Spleen (tissue), 11 donors: ENCODE data around the gene ZNF789. TPM values are rescaled to one million over a fixed set of nuclear protein-coding genes. Genes with fewer than 3 reads are reported as not detected.

Experiments
- DNase-seq: peaks from one replicate; pipeline ENCODE4 v3.0.0-alpha.2; 2020
- H3K27ac ChIP-seq, 8 donors: fragments of 200-600 bp; sonication (generic) in 7 of 8; 1 replicate in 4 of 8; 2 replicates in 4 of 8; pipeline versions ENCODE4 v1.5.0 to v1.8.0; 2016 to 2021; ENCODE audit warnings: inconsistent platforms in 4 of 8, mild to moderate bottlenecking in 4 of 8, moderate library complexity in 1 of 8
- H3K27me3 ChIP-seq, 7 donors: fragments of 200-600 bp; sonication (generic) in 6 of 7; replicated peaks in 1 of 7; 1 replicate in 4 of 7; 2 replicates in 3 of 7; pipeline versions ENCODE4 v1.5.0 to v1.8.0; 2016 to 2021; ENCODE audit warnings: inconsistent platforms in 3 of 7, mild to moderate bottlenecking in 1 of 7
- H3K36me3 ChIP-seq, 6 donors: fragments of 200-600 bp; sonication (generic) in 5 of 6; 1 replicate in 4 of 6; 2 replicates in 2 of 6; pipeline versions ENCODE4 v1.5.0 to v1.8.0; 2016 to 2021; ENCODE audit warnings: inconsistent platforms in 2 of 6
- H3K4me1 ChIP-seq, 6 donors: fragments of 200-600 bp; sonication (generic) in 5 of 6; 1 replicate in 3 of 6; 2 replicates in 3 of 6; pipeline versions ENCODE4 v1.5.0 to v1.8.0; 2016 to 2021; ENCODE audit warnings: inconsistent platforms in 3 of 6
- H3K4me3 ChIP-seq, 8 donors: fragments of 200-600 bp; sonication (generic) in 7 of 8; 1 replicate in 4 of 8; 2 replicates in 4 of 8; pipeline versions ENCODE4 v1.5.0 to v1.8.0; 2016 to 2021; ENCODE audit warnings: inconsistent platforms in 4 of 8, mild to moderate bottlenecking in 4 of 8, moderate library complexity in 2 of 8
- H3K9me3 ChIP-seq, 8 donors: fragments of 200-600 bp; sonication (generic) in 7 of 8; 1 replicate in 4 of 8; 2 replicates in 4 of 8; pipeline versions ENCODE4 v1.5.0 to v1.8.0; 2016 to 2021; ENCODE audit warnings: inconsistent platforms in 4 of 8
- POLR2A ChIP-seq, 3 donors: fragments of 450-650 bp; IDR thresholded peaks; one replicate each; pipeline ENCODE4 v1.5.1; 2017; ENCODE audit warnings: antibody characterized with exemption in 3 of 3, mild to moderate bottlenecking in 1 of 3
- POLR2AphosphoS5 ChIP-seq, 3 donors: sonication (generic); formaldehyde crosslinking; IDR thresholded peaks; one replicate each; pipeline ENCODE4 v1.5.1; 2017; ENCODE audit warnings: antibody characterized with exemption in 3 of 3
- WGBS, 5 donors: extraction: QIAGEN DNeasy Blood & Tissue Kit in 3 of 5; methylation state at CpG; one replicate each; pipeline versions ENCODE4 v1.1.5 to v1.1.7; 2013 to 2018; 5-methylcytosine and 5-hydroxymethylcytosine counted together
- intact Hi-C: fragments of 100-400 bp; cut with DNase I; formaldehyde crosslinking; loops from one replicate; pipeline ENCODE4 v1.15.0; 2023; ENCODE audit warnings: low total_unique reads
- polyA plus RNA-seq, 3 donors: library from polyadenylated mRNA; stranded (reverse); fragments of 200-250 nt; gene quantifications; one replicate each; pipeline ENCODE4 v1.2.1, GENCODE V29; 2013
- total RNA-seq, 7 donors: library from RNA; depleted of rRNA in 3 of 7; stranded (reverse); fragments of >200 nt in 3 of 7; fragmentation: NEBNext Ultra II Directional in 4 of 7; extraction: Animal tissue kit (Norgen Biotek cat#: 25700) in 4 of 7; gene quantifications; one replicate each; pipeline versions ENCODE4 v1.1.0 to v1.2.1, GENCODE V29; 2016 to 2021
- TF ChIP-seq, protein P1 (sequence below), 11 experiments: fragments of 200-600 bp in 7 of 11; fragments of 450-650 bp in 4 of 11; sonication (generic) in 4 of 11; IDR thresholded peaks in 8 of 11; conservative IDR thresholded peaks in 3 of 11; 1 replicate in 7 of 11; 2 replicates in 4 of 11; pipeline versions ENCODE4 v1.4.0 to v1.8.0; 2016 to 2021; ENCODE audit warnings: antibody characterized with exemption in 11 of 11, inconsistent platforms in 4 of 11, mild to moderate bottlenecking in 1 of 11
- donor health status: healthy with polysubstance abuse.
- donor health status: DM: no; HTN: no; CAD: no; lungs with moderate emphysema.
- donor health status: DM: no; HTN: no; CAD: no.
- donor health status: Bipolar disorder and iron deficiency.
- donor health status: healthy.
- donor health status: DM: no; HTN: no; CAD: no.
- donor health status: DM: yes; HTN: yes; CAD: no.

ZNF789 gene
- total and polyA plus RNA-seq, 10 donors: 8.9 to 22.5 (median 13.6) TPM

DNA sequence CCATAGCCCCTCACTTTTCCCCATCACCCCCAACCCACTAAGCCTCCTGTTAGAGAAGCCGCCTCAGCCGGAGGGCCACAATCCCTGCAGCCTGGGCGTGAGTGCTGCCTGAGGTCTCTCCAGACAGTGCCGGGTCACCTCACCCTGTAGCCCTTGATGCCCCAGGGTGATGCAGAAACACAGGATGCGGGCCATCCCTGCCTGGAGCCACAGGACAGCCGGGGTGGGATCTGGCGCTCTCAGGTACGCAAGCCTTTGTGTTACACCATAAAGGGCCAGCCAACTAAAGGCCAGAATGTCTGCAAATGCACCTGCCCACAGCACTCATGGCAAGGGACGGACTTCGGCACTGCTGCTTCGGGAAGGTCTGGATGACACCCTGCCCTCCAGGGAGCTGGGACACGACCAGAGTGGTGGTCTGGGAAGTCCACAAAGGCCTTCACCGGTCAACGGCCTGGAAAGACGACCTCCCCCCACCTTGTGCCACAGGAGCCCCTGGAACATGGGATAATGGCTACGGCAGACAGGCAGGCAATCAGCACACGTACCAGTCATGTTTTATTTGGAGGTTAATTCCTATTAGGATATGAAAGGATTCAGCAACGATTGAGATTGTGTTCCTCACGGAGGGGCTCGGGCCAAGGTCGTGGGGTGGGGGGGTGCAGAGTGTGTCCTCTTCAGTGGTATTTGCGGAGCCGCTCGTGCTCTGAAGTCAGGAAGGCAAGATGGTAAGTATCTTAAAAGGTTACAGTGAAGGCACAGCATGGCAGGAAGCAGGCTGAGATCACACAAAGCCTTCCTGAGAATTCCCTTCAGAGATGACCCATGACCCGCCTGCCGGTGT is 14.8 kb upstream of the ZNF789 start:
- intact Hi-C loops: no loop called here
- TF ChIP-seq, protein P1, sequence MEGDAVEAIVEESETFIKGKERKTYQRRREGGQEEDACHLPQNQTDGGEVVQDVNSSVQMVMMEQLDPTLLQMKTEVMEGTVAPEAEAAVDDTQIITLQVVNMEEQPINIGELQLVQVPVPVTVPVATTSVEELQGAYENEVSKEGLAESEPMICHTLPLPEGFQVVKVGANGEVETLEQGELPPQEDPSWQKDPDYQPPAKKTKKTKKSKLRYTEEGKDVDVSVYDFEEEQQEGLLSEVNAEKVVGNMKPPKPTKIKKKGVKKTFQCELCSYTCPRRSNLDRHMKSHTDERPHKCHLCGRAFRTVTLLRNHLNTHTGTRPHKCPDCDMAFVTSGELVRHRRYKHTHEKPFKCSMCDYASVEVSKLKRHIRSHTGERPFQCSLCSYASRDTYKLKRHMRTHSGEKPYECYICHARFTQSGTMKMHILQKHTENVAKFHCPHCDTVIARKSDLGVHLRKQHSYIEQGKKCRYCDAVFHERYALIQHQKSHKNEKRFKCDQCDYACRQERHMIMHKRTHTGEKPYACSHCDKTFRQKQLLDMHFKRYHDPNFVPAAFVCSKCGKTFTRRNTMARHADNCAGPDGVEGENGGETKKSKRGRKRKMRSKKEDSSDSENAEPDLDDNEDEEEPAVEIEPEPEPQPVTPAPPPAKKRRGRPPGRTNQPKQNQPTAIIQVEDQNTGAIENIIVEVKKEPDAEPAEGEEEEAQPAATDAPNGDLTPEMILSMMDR (IDR thresholded peaks at IDR 0.05 in 8 of 11, conservative IDR thresholded peaks at IDR 0.05 in 3 of 11): no peak
- TF ChIP-seq POLR2A (IDR thresholded peaks at IDR 0.05) (no peak), POLR2AphosphoS5 (IDR thresholded peaks at IDR 0.05) (peak; percentile 24 to 65 (median 32))
- 76 to 87% (median 85%) methylated on average over 13 to 26 of the region's 26 CpGs for WGBS, 5 donors
- Histone ChIP-seq H3K36me3 (peaks cover 0 to 100% (median 69%) of the 10 kb centered on the region in 6 donors), H3K4me1 (peaks cover 3 to 56% (median 26%) of the 10 kb centered on the region in 6 donors), H3K9me3 (no peaks in the 10 kb centered on the region), H3K27me3 (no peaks in the 10 kb centered on the region), H3K4me3 (no peak overlapping the region), H3K27ac (no peak overlapping the region)
- DNase-seq: no peak

DNA sequence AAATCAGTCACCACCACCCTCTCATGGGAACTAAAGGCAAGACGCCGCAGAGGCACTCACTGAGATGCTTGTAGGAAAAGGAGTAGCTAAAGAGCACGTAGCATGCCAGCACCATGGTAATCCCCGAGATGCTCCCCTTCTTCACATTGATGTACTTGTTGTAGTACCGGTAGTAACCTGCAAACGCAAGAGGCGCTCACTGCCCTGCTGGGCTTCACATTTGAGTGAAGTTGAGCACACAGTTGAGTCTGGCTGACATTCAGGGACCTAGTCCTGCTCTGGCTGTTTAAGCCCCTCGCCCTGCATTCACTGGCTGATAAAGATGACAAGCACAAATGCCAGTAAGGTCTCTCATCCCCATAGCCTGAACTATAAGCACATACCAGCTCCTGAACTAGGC is 13.6 kb upstream of the ZNF789 start:
- Histone ChIP-seq H3K27ac (no peak overlapping the region), H3K36me3 (peaks cover 0 to 100% (median 60%) of the 10 kb centered on the region in 6 donors), H3K27me3 (no peaks in the 10 kb centered on the region), H3K9me3 (no peaks in the 10 kb centered on the region), H3K4me1 (peaks cover 3 to 61% (median 36%) of the 10 kb centered on the region in 6 donors), H3K4me3 (no peak overlapping the region)
- WGBS, 5 donors: 87 to 97% (median 91%) methylated on average over 8 of the region's 8 CpGs
- DNase-seq: no peak
- intact Hi-C loops: no loop called here
- TF ChIP-seq, protein P1 (IDR thresholded peaks at IDR 0.05 in 8 of 11, conservative IDR thresholded peaks at IDR 0.05 in 3 of 11): peak in 2 of 11 experiments; percentile 8 to 33
- TF ChIP-seq POLR2AphosphoS5 (IDR thresholded peaks at IDR 0.05): no peak
- no peak for TF ChIP-seq POLR2A (IDR thresholded peaks at IDR 0.05)

DNA sequence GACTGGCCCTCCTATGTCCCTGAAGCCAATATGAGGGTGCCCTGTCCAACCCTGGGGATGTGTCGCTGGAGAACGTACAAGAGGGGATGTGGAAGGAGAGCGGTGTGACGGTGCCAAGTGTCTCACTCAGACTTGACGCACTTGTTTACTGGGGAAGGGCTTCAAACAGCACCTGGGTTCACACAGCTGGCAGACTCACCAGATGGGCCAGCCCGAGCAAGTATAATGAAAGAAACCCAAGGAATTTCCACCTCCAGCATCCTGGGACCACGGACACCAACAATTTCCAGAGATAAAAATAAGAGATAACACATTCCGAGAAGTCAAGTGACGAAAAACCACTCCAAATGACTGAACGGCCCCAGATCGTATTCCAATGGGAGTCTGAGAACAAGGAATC is 12.0 kb upstream of the ZNF789 start:
- TF ChIP-seq POLR2AphosphoS5 (IDR thresholded peaks at IDR 0.05): peak in 1 of 3 donors; percentile 12
- TF ChIP-seq POLR2A (IDR thresholded peaks at IDR 0.05): no peak
- TF ChIP-seq, protein P1 (IDR thresholded peaks at IDR 0.05 in 8 of 11, conservative IDR thresholded peaks at IDR 0.05 in 3 of 11): no peak
- Histone ChIP-seq H3K4me1 (peaks cover 15 to 76% (median 51%) of the 10 kb centered on the region in 6 donors), H3K4me3 (no peak overlapping the region), H3K27ac (no peak overlapping the region), H3K9me3 (no peaks in the 10 kb centered on the region), H3K36me3 (peaks cover 0 to 91% (median 46%) of the 10 kb centered on the region in 6 donors), H3K27me3 (no peaks in the 10 kb centered on the region)
- intact Hi-C loops: no loop called here
- WGBS, 5 donors: 88 to 92% (median 90%) methylated on average over 11 of the region's 11 CpGs
- DNase-seq: no peak

DNA sequence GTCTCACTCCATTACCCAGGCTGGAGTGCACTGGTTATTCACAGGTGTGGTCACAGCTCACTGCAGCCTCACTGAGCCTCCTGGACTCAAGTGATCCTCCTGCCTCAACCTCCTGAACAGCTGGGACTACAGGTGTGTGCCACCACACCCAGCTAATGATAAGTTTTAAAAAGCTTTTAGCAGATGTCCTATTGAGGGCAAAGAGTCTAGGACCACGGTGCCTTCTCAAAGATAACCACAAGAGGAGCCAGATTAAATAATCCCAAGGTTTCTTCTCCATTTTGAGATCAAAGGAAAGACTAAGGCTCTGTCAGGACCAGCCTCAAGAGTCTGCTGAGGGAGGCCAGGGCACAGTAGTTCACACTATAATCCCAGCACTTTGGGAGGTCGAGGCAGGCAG is 11.5 kb upstream of the ZNF789 start:
- no peak overlapping the region for H3K4me3 ChIP-seq
- peaks cover 15 to 79% (median 52%) of the 10 kb centered on the region in 6 donors for H3K4me1 ChIP-seq
- intact Hi-C loops: no loop called here
- H3K27ac ChIP-seq: no peak overlapping the region
- peaks cover 0 to 86% (median 40%) of the 10 kb centered on the region in 6 donors for H3K36me3 ChIP-seq
- H3K9me3 ChIP-seq: no peaks in the 10 kb centered on the region
- no peak for TF ChIP-seq POLR2AphosphoS5 (IDR thresholded peaks at IDR 0.05)
- no peak for TF ChIP-seq POLR2A (IDR thresholded peaks at IDR 0.05)
- TF ChIP-seq, protein P1 (IDR thresholded peaks at IDR 0.05 in 8 of 11, conservative IDR thresholded peaks at IDR 0.05 in 3 of 11): no peak
- no peak for DNase-seq
- 83 to 96% (median 89%) methylated on average over 2 of the region's 2 CpGs for WGBS, 5 donors
- H3K27me3 ChIP-seq: no peaks in the 10 kb centered on the region
